Measurements from ENCODE around the gene GNA15. TPM values are rescaled to one million over a fixed set of nuclear protein-coding genes. Genes with fewer than 3 reads are reported as not detected.

GNA15 gene
- total RNA-seq, 3 donors from 2014 or later (not counting 1 experiment from before 2014, with no cell fraction given) = 3.9 to 10.4 (median 8.4) TPM

DNA sequence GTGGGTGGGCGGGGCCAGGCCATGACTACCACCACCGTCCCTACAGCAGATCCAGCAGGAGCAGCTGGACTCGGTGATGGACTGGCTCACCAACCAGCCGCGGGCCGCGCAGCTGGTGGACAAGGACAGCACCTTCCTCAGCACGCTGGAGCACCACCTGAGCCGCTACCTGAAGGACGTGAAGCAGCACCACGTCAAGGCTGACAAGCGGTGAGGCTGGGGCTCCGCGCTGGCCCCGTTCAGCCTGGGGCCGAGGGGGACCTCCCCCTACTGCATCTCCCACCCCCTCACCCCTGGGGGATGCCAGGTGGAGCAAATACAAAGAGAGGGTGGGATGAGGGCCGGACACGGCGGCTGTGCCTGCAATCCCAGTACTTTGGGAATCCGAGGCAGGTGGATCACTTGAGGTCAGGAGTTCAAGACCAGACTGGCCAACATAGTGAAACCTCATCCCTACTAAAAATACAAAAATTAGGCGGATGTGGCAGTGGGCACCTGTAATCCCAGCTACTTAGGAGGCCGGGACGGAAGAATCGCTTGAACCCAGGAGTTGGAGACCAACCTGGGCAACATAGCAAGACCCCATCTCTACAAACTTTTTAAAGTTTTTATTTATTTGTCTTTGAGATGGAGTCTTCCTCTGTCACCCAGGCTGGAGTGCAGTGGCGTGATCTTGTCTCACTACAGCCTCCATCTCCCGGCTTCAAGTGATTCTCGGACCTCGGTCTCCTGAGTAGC is 70.6 kb downstream of the GNA15 start:
- H3K4me1 ChIP-seq (ENCODE audit: control insufficient read depth, insufficient read depth, low read length) = no peaks in the 10 kb centered on the region
- H3K36me3 Mint-ChIP-seq = no peaks in the 10 kb centered on the region
- H3K4me3 ChIP-seq (ENCODE audit: low read length) = no peak overlapping the region
- no peaks in the 10 kb centered on the region for H3K27me3 ChIP-seq (ENCODE audit: control insufficient read depth, insufficient read depth, low read length)
- peaks cover 26% of the 10 kb centered on the region for H3K36me3 ChIP-seq (ENCODE audit: control insufficient read depth, insufficient read depth, low read length)
- TF ChIP-seq, protein P1, sequence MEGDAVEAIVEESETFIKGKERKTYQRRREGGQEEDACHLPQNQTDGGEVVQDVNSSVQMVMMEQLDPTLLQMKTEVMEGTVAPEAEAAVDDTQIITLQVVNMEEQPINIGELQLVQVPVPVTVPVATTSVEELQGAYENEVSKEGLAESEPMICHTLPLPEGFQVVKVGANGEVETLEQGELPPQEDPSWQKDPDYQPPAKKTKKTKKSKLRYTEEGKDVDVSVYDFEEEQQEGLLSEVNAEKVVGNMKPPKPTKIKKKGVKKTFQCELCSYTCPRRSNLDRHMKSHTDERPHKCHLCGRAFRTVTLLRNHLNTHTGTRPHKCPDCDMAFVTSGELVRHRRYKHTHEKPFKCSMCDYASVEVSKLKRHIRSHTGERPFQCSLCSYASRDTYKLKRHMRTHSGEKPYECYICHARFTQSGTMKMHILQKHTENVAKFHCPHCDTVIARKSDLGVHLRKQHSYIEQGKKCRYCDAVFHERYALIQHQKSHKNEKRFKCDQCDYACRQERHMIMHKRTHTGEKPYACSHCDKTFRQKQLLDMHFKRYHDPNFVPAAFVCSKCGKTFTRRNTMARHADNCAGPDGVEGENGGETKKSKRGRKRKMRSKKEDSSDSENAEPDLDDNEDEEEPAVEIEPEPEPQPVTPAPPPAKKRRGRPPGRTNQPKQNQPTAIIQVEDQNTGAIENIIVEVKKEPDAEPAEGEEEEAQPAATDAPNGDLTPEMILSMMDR (IDR thresholded peaks at IDR 0.05) = no peak
- H3K9me3 Mint-ChIP-seq = no peaks in the 10 kb centered on the region
- intact Hi-C loops (cut with micrococcal nuclease) = no loop called here
- H3K4me1 Mint-ChIP-seq = peaks cover 0 to 5% of the 10 kb centered on the region in 2 donors
- no peaks in the 10 kb centered on the region for H3K9me3 ChIP-seq (ENCODE audit: control insufficient read depth, insufficient read depth, low read length)
- ATAC-seq (no peak), DNase-seq (no peak)
- no peak overlapping the region for H3K27ac ChIP-seq (ENCODE audit: low read length)
- H3K27ac Mint-ChIP-seq = no peak overlapping the region
- H3K27me3 Mint-ChIP-seq (ENCODE audit: low read depth in 2 of 2) = no peaks in the 10 kb centered on the region
- H3K4me3 Mint-ChIP-seq = no peak overlapping the region
- 96% methylated on average over 24 of the region's 28 CpGs for WGBS (ENCODE audit: insufficient coverage)

DNA sequence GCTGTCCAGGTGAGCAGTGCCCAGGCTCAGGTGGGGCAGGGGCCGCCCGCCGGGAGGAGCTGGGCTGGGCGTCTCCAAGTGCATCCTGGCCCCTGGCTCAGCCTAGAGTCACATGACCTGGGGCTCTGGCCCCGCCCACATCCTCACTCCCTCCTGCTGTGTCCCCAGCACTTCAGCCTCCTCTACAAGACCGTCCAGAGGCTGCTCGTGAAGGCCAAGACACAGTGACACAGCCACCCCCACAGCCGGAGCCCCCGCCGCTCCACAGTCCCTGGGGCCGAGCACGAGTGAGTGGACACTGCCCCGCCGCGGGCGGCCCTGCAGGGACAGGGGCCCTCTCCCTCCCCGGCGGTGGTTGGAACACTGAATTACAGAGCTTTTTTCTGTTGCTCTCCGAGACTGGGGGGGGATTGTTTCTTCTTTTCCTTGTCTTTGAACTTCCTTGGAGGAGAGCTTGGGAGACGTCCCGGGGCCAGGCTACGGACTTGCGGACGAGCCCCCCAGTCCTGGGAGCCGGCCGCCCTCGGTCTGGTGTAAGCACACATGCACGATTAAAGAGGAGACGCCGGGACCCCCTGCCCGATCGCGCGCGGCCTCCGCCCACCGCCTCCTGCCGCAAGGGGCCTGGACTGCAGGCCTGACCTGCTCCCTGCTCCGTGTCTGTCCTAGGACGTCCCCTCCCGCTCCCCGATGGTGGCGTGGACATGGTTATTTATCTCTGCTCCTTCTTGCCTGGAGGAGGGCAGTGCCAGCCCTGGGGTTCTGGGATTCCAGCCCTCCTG is 71.8 kb downstream of the GNA15 start:
- ATAC-seq (no peak), DNase-seq (no peak)
- WGBS (ENCODE audit: insufficient coverage) = 95% methylated on average over 43 of the region's 43 CpGs
- Histone ChIP-seq H3K4me3 (ENCODE audit: low read length) (no peak overlapping the region), H3K4me1 (ENCODE audit: control insufficient read depth, insufficient read depth, low read length) (no peaks in the 10 kb centered on the region), H3K27me3 (ENCODE audit: control insufficient read depth, insufficient read depth, low read length) (no peaks in the 10 kb centered on the region), H3K9me3 (ENCODE audit: control insufficient read depth, insufficient read depth, low read length) (no peaks in the 10 kb centered on the region), H3K36me3 (ENCODE audit: control insufficient read depth, insufficient read depth, low read length) (peaks cover 23% of the 10 kb centered on the region), H3K27ac (ENCODE audit: low read length) (no peak overlapping the region)
- TF ChIP-seq, protein P1 (IDR thresholded peaks at IDR 0.05) = no peak
- H3K9me3 Mint-ChIP-seq = no peaks in the 10 kb centered on the region
- intact Hi-C loops (cut with micrococcal nuclease) = no loop called here
- no peak overlapping the region for H3K4me3 Mint-ChIP-seq
- no peaks in the 10 kb centered on the region for H3K36me3 Mint-ChIP-seq
- peaks cover 0 to 5% of the 10 kb centered on the region in 2 donors for H3K4me1 Mint-ChIP-seq
- no peak overlapping the region for H3K27ac Mint-ChIP-seq
- no peaks in the 10 kb centered on the region for H3K27me3 Mint-ChIP-seq (ENCODE audit: low read depth in 2 of 2)

DNA sequence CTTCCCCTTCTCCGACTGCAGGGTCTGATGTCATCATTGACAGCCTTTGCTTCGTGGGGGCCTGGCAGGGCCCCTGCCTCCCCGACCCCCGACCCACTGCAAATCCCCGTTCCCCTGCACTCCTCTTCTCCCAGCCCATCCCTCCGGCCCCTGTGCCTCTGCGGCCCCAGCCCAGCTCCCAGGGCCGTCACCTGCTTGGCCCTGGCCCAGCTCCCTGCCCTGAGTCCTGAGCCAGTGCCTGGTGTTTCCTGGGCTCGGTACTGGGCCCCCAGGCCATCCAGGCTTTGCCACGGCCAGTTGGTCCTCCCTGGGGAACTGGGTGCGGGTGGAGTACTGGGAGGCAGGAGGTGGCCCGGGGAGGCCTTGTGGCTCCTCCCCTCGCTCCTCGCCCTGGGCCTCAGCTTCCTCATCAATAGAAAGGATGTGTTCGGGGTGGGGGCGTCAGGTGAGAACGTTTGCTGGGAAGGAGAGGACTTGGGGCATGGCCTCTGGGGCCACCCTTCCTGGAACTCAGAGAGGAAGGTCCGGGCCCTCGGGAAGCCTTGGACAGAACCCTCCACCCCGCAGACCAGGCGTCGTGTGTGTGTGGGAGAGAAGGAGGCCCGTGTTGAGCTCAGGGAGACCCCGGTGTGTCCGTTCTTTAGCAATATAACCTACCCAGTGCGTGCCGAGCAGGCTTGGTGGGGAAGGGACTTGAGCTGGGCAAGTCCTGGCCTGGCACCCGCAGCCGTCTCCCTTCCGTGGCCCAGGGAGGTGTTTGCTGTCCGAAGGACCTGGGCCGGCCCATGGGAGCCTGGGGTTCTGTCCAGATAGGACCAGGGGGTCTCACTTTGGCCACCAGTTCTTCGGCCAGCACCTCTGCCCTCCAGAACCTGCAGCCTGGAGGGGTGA is 72.7 kb downstream of the GNA15 start:
- intact Hi-C loops (cut with micrococcal nuclease) = no loop called here
- Mint-ChIP-seq H3K4me3 (no peak overlapping the region), H3K27ac (no peak overlapping the region), H3K36me3 (no peaks in the 10 kb centered on the region), H3K27me3 (ENCODE audit: low read depth in 2 of 2) (no peaks in the 10 kb centered on the region), H3K9me3 (no peaks in the 10 kb centered on the region), H3K4me1 (peaks cover 0 to 5% of the 10 kb centered on the region in 2 donors)
- H3K9me3 ChIP-seq (ENCODE audit: control insufficient read depth, insufficient read depth, low read length) = no peaks in the 10 kb centered on the region
- DNase-seq (no peak), ATAC-seq (no peak)
- H3K27ac ChIP-seq (ENCODE audit: low read length) = no peak overlapping the region
- WGBS (ENCODE audit: insufficient coverage) = 92% methylated on average over 33 of the region's 33 CpGs
- peaks cover 22% of the 10 kb centered on the region for H3K36me3 ChIP-seq (ENCODE audit: control insufficient read depth, insufficient read depth, low read length)
- TF ChIP-seq, protein P1 (IDR thresholded peaks at IDR 0.05) = no peak
- no peak overlapping the region for H3K4me3 ChIP-seq (ENCODE audit: low read length)
- H3K4me1 ChIP-seq (ENCODE audit: control insufficient read depth, insufficient read depth, low read length) = no peaks in the 10 kb centered on the region
- no peaks in the 10 kb centered on the region for H3K27me3 ChIP-seq (ENCODE audit: control insufficient read depth, insufficient read depth, low read length)

Measured in natural killer cell (primary cell).